Esophagus muscularis mucosa (tissue), 4 donors: Measurements from ENCODE around the gene SQSTM1. TPM values are rescaled to one million over a fixed set of nuclear protein-coding genes. Genes with fewer than 3 reads are reported as not detected.

Source experiments
- DNase-seq: peaks from one replicate; pipeline ENCODE4 v3.0.0-alpha.2; 2017; ENCODE audit errors: extremely low spot score
- H3K27ac ChIP-seq, 4 donors: fragments of 200-600 bp; sonication (generic); replicated peaks in 1 of 4; 1 replicate in 3 of 4; 2 replicates in 1 of 4; pipeline ENCODE4 v1.5.1; 2016 to 2019; ENCODE audit warnings: mild to moderate bottlenecking in 1 of 4
- H3K27me3 ChIP-seq, 4 donors: fragments of 200-600 bp; sonication (generic); one replicate each; pipeline versions ENCODE4 v1.5.1 to v1.6.0; 2016 to 2019
- H3K36me3 ChIP-seq, 4 donors: fragments of 200-600 bp; sonication (generic); one replicate each; pipeline ENCODE4 v1.5.1; 2016 to 2019
- H3K4me1 ChIP-seq, 4 donors: fragments of 200-600 bp; sonication (generic); one replicate each; pipeline ENCODE4 v1.5.1; 2016 to 2019
- H3K4me3 ChIP-seq, 4 donors: fragments of 200-600 bp; sonication (generic); 1 replicate in 2 of 4; 2 replicates in 2 of 4; pipeline ENCODE4 v1.5.1; 2016 to 2019; ENCODE audit warnings: mild to moderate bottlenecking in 4 of 4, moderate library complexity in 1 of 4
- H3K9me3 ChIP-seq, 4 donors: fragments of 200-600 bp; sonication (generic); 1 replicate in 3 of 4; 2 replicates in 1 of 4; pipeline ENCODE4 v1.5.1; 2016 to 2019
- CTCF ChIP-seq, 3 experiments: fragments of 200-600 bp in 2 of 3; fragments of 450-650 bp in 1 of 3; sonication (generic) in 2 of 3; IDR thresholded peaks; one replicate each; pipeline ENCODE4 v1.5.1; 2017 to 2019; ENCODE audit warnings: antibody characterized with exemption in 3 of 3, mild to moderate bottlenecking in 2 of 3, moderate library complexity in 1 of 3
- EP300 ChIP-seq: sonication (generic); formaldehyde crosslinking; IDR thresholded peaks from one replicate; pipeline ENCODE4 v1.6.1; 2017; ENCODE audit warnings: antibody characterized with exemption
- POLR2A ChIP-seq: fragments of 450-650 bp; IDR thresholded peaks from one replicate; pipeline ENCODE4 v1.6.1; 2017; ENCODE audit warnings: antibody characterized with exemption, moderate library complexity, mild to moderate bottlenecking, low read depth
- POLR2AphosphoS5 ChIP-seq, 2 donors: sonication (generic); formaldehyde crosslinking; IDR thresholded peaks; one replicate each; pipeline ENCODE4 v1.6.1; 2017; ENCODE audit warnings: antibody characterized with exemption in 2 of 2
- WGBS: methylation state at CpG from one replicate; pipeline ENCODE4 v1.1.5; 2018; 5-methylcytosine and 5-hydroxymethylcytosine counted together
- intact Hi-C: fragments of 100-400 bp; cut with DNase I; formaldehyde crosslinking; loops from one replicate; pipeline ENCODE4 v1.15.1; 2023
- total RNA-seq, 4 donors: library from RNA; depleted of rRNA; stranded (reverse); fragments of >200 nt; gene quantifications; one replicate each; pipeline versions ENCODE4 v1.1.0 to v1.2.1, GENCODE V29; 2016

SQSTM1 gene
- total RNA-seq, 4 donors from 2014 or later: 333 to 453 (median 392) TPM

- H3K4me3 ChIP-seq: no peak overlapping the region
- no peaks in the 10 kb centered on the region for H3K27me3 ChIP-seq
- H3K4me1 ChIP-seq: peaks cover 47 to 76% (median 68%) of the 10 kb centered on the region in 4 donors
- no peaks in the 10 kb centered on the region for H3K9me3 ChIP-seq
- 54% methylated on average over 9 of the region's 9 CpGs for WGBS
- no peak for DNase-seq
- TF ChIP-seq EP300 (no peak), POLR2A (no peak), CTCF (IDR thresholded peaks at IDR 0.05) (no peak), POLR2AphosphoS5 (IDR thresholded peaks at IDR 0.05) (no peak)
- peaks cover 91 to 100% (median 97%) of the 10 kb centered on the region in 4 donors for H3K36me3 ChIP-seq
- intact Hi-C loops: no loop called here
- peak overlapping the region; percentile 12 to 56 (median 36) for H3K27ac ChIP-seq
Observed at GRCh38 chr5:179827680-179828079, 7.0 kb downstream of the SQSTM1 start.

- intact Hi-C loops: no loop called here
- H3K36me3 ChIP-seq: peaks cover 91 to 100% (median 100%) of the 10 kb centered on the region in 4 donors
- no peak overlapping the region for H3K4me3 ChIP-seq
- TF ChIP-seq CTCF (IDR thresholded peaks at IDR 0.05): no peak
- no peak for TF ChIP-seq EP300
- no peak for TF ChIP-seq POLR2A
- TF ChIP-seq POLR2AphosphoS5 (IDR thresholded peaks at IDR 0.05): no peak
- H3K27me3 ChIP-seq: no peaks in the 10 kb centered on the region
- peaks cover 35 to 64% (median 59%) of the 10 kb centered on the region in 4 donors for H3K4me1 ChIP-seq
- 94% methylated on average over 2 of the region's 3 CpGs for WGBS
- no peaks in the 10 kb centered on the region for H3K9me3 ChIP-seq
- H3K27ac ChIP-seq: peak overlapping the region in 2 of 4 donors; percentile 24 to 52
- DNase-seq: no peak
Observed at GRCh38 chr5:179828756-179829421, 8.2 kb downstream of the SQSTM1 start.

- H3K4me1 ChIP-seq: peaks cover 25 to 54% (median 50%) of the 10 kb centered on the region in 4 donors
- H3K27me3 ChIP-seq: no peaks in the 10 kb centered on the region
- H3K4me3 ChIP-seq: no peak overlapping the region
- TF ChIP-seq POLR2A (no peak), EP300 (no peak), POLR2AphosphoS5 (IDR thresholded peaks at IDR 0.05) (no peak), CTCF (IDR thresholded peaks at IDR 0.05) (no peak)
- intact Hi-C loops: no loop called here
- no peak overlapping the region for H3K27ac ChIP-seq
- H3K36me3 ChIP-seq: peaks cover 87 to 98% (median 96%) of the 10 kb centered on the region in 4 donors
- DNase-seq: no peak
- H3K9me3 ChIP-seq: no peaks in the 10 kb centered on the region
- WGBS: 88% methylated on average over 7 of the region's 7 CpGs
Observed at GRCh38 chr5:179829732-179830435, 9.2 kb downstream of the SQSTM1 start.

GRCh38 chr5:179830818-179831468 lies 10.2 kb downstream of the SQSTM1 start:
- peaks cover 21 to 44% (median 42%) of the 10 kb centered on the region in 4 donors for H3K4me1 ChIP-seq

More at GRCh38 chr5:179830818-179831468, 10.2 kb downstream of the SQSTM1 start:
- TF ChIP-seq CTCF (IDR thresholded peaks at IDR 0.05): no peak
- TF ChIP-seq POLR2AphosphoS5 (IDR thresholded peaks at IDR 0.05): peak in 1 of 2 donors; percentile 7
- Histone ChIP-seq H3K27ac (peak overlapping the region in 1 of 4 donors; percentile 24), H3K36me3 (peaks cover 78 to 98% (median 94%) of the 10 kb centered on the region in 4 donors), H3K9me3 (no peaks in the 10 kb centered on the region), H3K4me3 (no peak overlapping the region), H3K27me3 (no peaks in the 10 kb centered on the region)
- WGBS: 96% methylated on average over 7 of the region's 7 CpGs
- DNase-seq: no peak
- intact Hi-C loops: no loop called here
